Suprapubic skin (tissue), 4 donors: ENCODE measurements around the gene IER5.

ENCODE experiments used
- POLR2A ChIP-seq, 2 donors: fragments of 450-650 bp; IDR thresholded peaks; one replicate each; pipeline ENCODE4 v1.6.1; 2017; ENCODE audit warnings: antibody characterized with exemption in 2 of 2, mild to moderate bottlenecking in 2 of 2, moderate library complexity in 2 of 2
- POLR2AphosphoS5 ChIP-seq, 3 donors: sonication (generic); formaldehyde crosslinking; IDR thresholded peaks; one replicate each; pipeline ENCODE4 v1.6.1; 2017; ENCODE audit warnings: antibody characterized with exemption in 3 of 3
- TF ChIP-seq, protein P1 (sequence below), 2 donors: fragments of 200-600 bp in 1 of 2; fragments of 450-650 bp in 1 of 2; sonication (generic) in 1 of 2; IDR thresholded peaks; one replicate each; pipeline ENCODE4 v1.5.1; 2016 to 2019; ENCODE audit warnings: antibody characterized with exemption in 2 of 2, mild to moderate bottlenecking in 1 of 2, moderate library complexity in 1 of 2

GRCh38 chr1:181090641-181091126 is 2.2 kb downstream of the IER5 start:
- TF ChIP-seq POLR2A (IDR thresholded peaks at IDR 0.05) (no peak), POLR2AphosphoS5 (IDR thresholded peaks at IDR 0.05) (no peak)
- TF ChIP-seq, protein P1, sequence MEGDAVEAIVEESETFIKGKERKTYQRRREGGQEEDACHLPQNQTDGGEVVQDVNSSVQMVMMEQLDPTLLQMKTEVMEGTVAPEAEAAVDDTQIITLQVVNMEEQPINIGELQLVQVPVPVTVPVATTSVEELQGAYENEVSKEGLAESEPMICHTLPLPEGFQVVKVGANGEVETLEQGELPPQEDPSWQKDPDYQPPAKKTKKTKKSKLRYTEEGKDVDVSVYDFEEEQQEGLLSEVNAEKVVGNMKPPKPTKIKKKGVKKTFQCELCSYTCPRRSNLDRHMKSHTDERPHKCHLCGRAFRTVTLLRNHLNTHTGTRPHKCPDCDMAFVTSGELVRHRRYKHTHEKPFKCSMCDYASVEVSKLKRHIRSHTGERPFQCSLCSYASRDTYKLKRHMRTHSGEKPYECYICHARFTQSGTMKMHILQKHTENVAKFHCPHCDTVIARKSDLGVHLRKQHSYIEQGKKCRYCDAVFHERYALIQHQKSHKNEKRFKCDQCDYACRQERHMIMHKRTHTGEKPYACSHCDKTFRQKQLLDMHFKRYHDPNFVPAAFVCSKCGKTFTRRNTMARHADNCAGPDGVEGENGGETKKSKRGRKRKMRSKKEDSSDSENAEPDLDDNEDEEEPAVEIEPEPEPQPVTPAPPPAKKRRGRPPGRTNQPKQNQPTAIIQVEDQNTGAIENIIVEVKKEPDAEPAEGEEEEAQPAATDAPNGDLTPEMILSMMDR (IDR thresholded peaks at IDR 0.05): no peak
